MM.1S (cell line): ENCODE measurements around the gene TRPV4.

ENCODE experiments used
- DNase-seq: peaks from one replicate; pipeline ENCODE4 v3.0.0-alpha.2; 2015
- H2AFZ ChIP-seq: fragments of 300-600 bp; sonication (generic); 2 replicates; pipeline ENCODE4 v1.6.0; 2016; ENCODE audit warnings: antibody characterized with exemption, low read length
- H3F3A ChIP-seq: fragments of 300-600 bp; sonication (generic); 2 replicates; pipeline ENCODE4 v1.6.1; 2016; ENCODE audit warnings: mild to moderate bottlenecking, antibody characterized with exemption, low read length, moderate library complexity, mixed read lengths; ENCODE audit not compliant: insufficient read depth
- H3K27ac ChIP-seq: fragments of 300-600 bp; sonication (generic); 2 replicates; pipeline ENCODE4 v1.5.1; 2016; ENCODE audit warnings: mild to moderate bottlenecking, low read length
- H3K27me3 ChIP-seq: fragments of 300-600 bp; sonication (generic); replicated peaks from 2 replicates; pipeline ENCODE4 v1.6.0; 2016; ENCODE audit warnings: low read length; ENCODE audit not compliant: insufficient read depth
- H3K36me3 ChIP-seq: fragments of 300-600 bp; sonication (generic); replicated peaks from 2 replicates; pipeline ENCODE4 v1.6.1; 2016; ENCODE audit warnings: mild to moderate bottlenecking, low read length, mixed read lengths; ENCODE audit not compliant: insufficient read depth
- H3K4me1 ChIP-seq: fragments of 300-600 bp; sonication (generic); 2 replicates; pipeline ENCODE4 v1.6.1; 2016; ENCODE audit warnings: low read length, mixed read lengths
- H3K4me2 ChIP-seq: fragments of 300-600 bp; sonication (generic); 2 replicates; pipeline ENCODE4 v1.6.0; 2016; ENCODE audit warnings: low read depth, low read length
- H3K4me3 ChIP-seq: fragments of 300-600 bp; sonication (generic); 2 replicates; pipeline ENCODE4 v1.5.1; 2016; ENCODE audit warnings: low read length, mixed read lengths
- H3K79me2 ChIP-seq: fragments of 300-600 bp; sonication (generic); 2 replicates; pipeline ENCODE4 v1.6.1; 2016; ENCODE audit warnings: mixed run types, low read length, mixed read lengths
- H3K9ac ChIP-seq: fragments of 300-600 bp; sonication (generic); 2 replicates; pipeline ENCODE4 v1.6.1; 2016; ENCODE audit warnings: low read length, mixed read lengths
- H3K9me2 ChIP-seq: fragments of 300-600 bp; sonication (generic); replicated peaks from 2 replicates; pipeline ENCODE4 v1.6.1; 2016; ENCODE audit warnings: mild to moderate bottlenecking, low read length, mixed read lengths; ENCODE audit not compliant: insufficient read depth
- H3K9me3 ChIP-seq: fragments of 300-600 bp; sonication (generic); replicated peaks from 2 replicates; pipeline ENCODE4 v1.6.1; 2016; ENCODE audit warnings: mild to moderate bottlenecking, low read length, mixed read lengths; ENCODE audit not compliant: insufficient read depth
- H4K20me1 ChIP-seq: fragments of 300-600 bp; sonication (generic); 2 replicates; pipeline ENCODE4 v1.6.1; 2016; ENCODE audit warnings: mild to moderate bottlenecking, low read length, moderate library complexity, mixed read lengths; ENCODE audit not compliant: insufficient read depth
- EZH2 ChIP-seq: fragments of 300-600 bp; sonication (generic); optimal IDR thresholded peaks from 2 replicates; pipeline ENCODE3; 2017; ENCODE audit warnings: low read depth, mild to moderate bottlenecking, antibody characterized with exemption, low read length, mixed read lengths
- EZH2phosphoT487 ChIP-seq: fragments of 300-600 bp; sonication (generic); IDR thresholded peaks from 2 replicates; pipeline ENCODE4 v1.6.1; 2018; ENCODE audit warnings: antibody characterized with exemption, low read length
- TF ChIP-seq, protein P1 (sequence below): fragments of 300-600 bp; sonication (generic); IDR thresholded peaks from 2 replicates; pipeline ENCODE4 v1.5.1; 2016; ENCODE audit warnings: antibody characterized with exemption, low read length, mixed read lengths

TRPV4 gene

DNA sequence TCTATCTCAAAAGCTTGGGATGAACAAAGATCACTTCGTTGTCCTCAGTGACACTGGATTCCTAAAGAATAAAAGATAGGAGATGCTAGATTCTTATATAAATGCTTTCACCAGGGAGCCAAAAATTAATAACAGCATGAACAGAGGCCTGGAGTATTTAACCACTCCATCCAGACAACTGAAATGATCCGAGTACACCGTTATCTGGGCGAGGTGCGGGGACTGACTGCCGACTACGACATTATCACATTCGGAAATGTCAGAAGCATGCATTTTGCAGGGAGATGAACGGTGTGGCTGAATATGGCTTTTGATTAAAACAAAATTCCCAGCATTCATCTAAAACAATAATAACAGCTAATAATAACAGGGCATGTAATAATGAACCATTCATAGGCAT, 56.6 kb downstream of the TRPV4 start:
- DNase-seq = no peak
- Histone ChIP-seq H3K79me2 (no peaks in the 10 kb centered on the region), H3K9me2 (no peaks in the 10 kb centered on the region), H4K20me1 (no peaks in the 10 kb centered on the region), H2AFZ (no peak overlapping the region), H3K4me1 (no peaks in the 10 kb centered on the region), H3K27ac (no peak overlapping the region), H3K27me3 (no peaks in the 10 kb centered on the region), H3K36me3 (no peaks in the 10 kb centered on the region), H3K4me2 (no peak overlapping the region), H3K9ac (no peak overlapping the region), H3K4me3 (no peak overlapping the region), H3F3A (no peaks in the 10 kb centered on the region), H3K9me3 (no peaks in the 10 kb centered on the region)
- TF ChIP-seq, protein P1, sequence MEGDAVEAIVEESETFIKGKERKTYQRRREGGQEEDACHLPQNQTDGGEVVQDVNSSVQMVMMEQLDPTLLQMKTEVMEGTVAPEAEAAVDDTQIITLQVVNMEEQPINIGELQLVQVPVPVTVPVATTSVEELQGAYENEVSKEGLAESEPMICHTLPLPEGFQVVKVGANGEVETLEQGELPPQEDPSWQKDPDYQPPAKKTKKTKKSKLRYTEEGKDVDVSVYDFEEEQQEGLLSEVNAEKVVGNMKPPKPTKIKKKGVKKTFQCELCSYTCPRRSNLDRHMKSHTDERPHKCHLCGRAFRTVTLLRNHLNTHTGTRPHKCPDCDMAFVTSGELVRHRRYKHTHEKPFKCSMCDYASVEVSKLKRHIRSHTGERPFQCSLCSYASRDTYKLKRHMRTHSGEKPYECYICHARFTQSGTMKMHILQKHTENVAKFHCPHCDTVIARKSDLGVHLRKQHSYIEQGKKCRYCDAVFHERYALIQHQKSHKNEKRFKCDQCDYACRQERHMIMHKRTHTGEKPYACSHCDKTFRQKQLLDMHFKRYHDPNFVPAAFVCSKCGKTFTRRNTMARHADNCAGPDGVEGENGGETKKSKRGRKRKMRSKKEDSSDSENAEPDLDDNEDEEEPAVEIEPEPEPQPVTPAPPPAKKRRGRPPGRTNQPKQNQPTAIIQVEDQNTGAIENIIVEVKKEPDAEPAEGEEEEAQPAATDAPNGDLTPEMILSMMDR = no peak
- TF ChIP-seq EZH2phosphoT487 (no peak), EZH2 (no peak)

DNA sequence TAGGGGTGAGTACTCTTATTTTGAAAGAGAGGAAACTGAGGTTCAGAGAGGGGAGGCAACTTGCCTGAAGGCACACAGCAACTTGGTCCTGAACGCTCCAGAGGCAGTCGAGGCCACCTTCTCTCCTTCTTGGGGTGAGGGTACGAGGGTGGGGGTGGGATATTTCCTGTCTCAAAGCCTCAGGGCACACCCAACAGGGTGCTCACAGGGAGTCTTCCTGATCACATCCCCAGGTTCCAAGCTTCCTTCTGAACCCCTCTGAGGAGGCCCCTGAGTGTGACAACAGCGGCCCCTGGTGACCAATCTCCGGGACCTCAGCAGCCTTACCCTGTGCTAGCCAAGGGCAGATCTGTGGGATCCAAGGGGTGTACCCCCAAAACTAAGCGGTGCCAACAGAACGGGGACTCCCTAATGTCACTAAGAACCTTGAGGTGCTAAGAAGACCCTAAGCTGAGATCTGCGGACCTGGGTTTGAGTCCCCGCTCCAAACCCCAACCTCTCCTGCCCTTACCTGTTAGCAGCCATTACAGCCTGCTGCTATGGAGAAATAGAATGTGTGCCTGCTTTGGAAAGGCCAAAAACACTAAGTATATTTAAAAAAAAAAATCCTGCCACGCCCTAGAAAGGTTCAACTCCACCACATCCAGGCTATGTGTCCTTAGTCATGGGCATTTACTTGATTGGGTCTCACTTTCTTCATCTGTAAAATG, 57.9 kb downstream of the TRPV4 start:
- Histone ChIP-seq H2AFZ (no peak overlapping the region), H3K79me2 (no peaks in the 10 kb centered on the region), H3K4me2 (no peak overlapping the region), H3K36me3 (no peaks in the 10 kb centered on the region), H3K27me3 (no peaks in the 10 kb centered on the region), H3K9ac (no peak overlapping the region), H3K9me2 (no peaks in the 10 kb centered on the region), H3K4me1 (no peaks in the 10 kb centered on the region), H3K27ac (no peak overlapping the region), H3K9me3 (no peaks in the 10 kb centered on the region), H3K4me3 (no peak overlapping the region), H3F3A (no peaks in the 10 kb centered on the region), H4K20me1 (no peaks in the 10 kb centered on the region)
- TF ChIP-seq EZH2phosphoT487 = no peak
- no peak for TF ChIP-seq EZH2
- TF ChIP-seq, protein P1 = peak; percentile 67
- peak; percentile 57 for DNase-seq

DNA sequence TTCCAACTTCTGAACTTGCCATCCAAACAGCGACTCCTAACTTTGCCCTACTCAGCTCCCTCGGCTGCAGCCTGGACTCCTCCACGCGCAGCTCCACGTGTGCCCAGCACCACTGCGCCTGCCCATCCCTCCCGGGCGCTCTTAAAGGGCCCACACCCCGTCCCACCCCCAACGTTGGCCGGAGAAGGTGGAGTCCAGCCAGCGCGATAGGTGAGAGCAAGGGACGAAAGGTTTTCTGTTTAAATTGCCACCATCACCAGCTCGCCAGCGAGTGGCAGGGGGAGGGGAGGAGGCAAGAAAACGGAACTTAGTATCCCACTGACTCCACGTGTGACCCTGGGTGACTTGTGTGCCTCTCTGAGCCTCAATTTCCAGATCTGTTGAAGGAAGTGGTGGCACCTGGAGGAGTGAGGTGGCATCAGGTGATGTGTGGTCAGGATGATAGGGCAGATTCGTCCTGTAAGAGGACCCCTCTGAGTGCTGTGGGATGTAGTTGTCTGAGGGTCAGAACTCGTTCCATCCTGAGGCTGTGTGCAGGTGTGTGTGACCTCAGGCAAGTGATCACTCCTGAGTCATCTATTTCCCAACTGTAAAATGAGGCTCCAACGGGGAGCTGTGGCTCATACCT, 59.7 kb downstream of the TRPV4 start:
- peak overlapping the region; percentile 60 for H3K4me3 ChIP-seq
- TF ChIP-seq EZH2phosphoT487 (no peak), EZH2 (no peak)
- TF ChIP-seq, protein P1 = no peak
- peak overlapping the region; percentile 87 for H3K4me2 ChIP-seq
- H4K20me1 ChIP-seq = no peaks in the 10 kb centered on the region
- DNase-seq = peak; percentile 34
- H3K9me2 ChIP-seq = no peaks in the 10 kb centered on the region
- H3F3A ChIP-seq = no peaks in the 10 kb centered on the region
- peak overlapping the region; percentile 41; the same call in 1 of the 2 replicates for H3K9ac ChIP-seq
- no peaks in the 10 kb centered on the region for H3K79me2 ChIP-seq
- H3K27me3 ChIP-seq = no peaks in the 10 kb centered on the region
- no peak overlapping the region for H3K27ac ChIP-seq
- no peaks in the 10 kb centered on the region for H3K36me3 ChIP-seq
- peak overlapping the region; percentile 84 for H2AFZ ChIP-seq
- no peaks in the 10 kb centered on the region for H3K4me1 ChIP-seq
- no peaks in the 10 kb centered on the region for H3K9me3 ChIP-seq
